Skeletal muscle tissue (tissue), 4 donors: ENCODE data around the gene KCNH3. TPM values are rescaled to one million over a fixed set of nuclear protein-coding genes. Genes with fewer than 3 reads are reported as not detected.

Source experiments
- H3K27ac ChIP-seq: one replicate; pipeline ENCODE4 v1.7.0; 2013; ENCODE audit warnings: mild to moderate bottlenecking, low read depth, low read length, inconsistent platforms
- H3K27me3 ChIP-seq, 3 donors: one replicate each; pipeline ENCODE4 v1.7.0; 2013; ENCODE audit warnings: low read length in 3 of 3; ENCODE audit not compliant: control insufficient read depth in 3 of 3, insufficient read depth in 3 of 3
- H3K36me3 ChIP-seq, 3 donors: one replicate each; pipeline ENCODE4 v1.7.0; 2013; ENCODE audit warnings: low read length in 3 of 3; ENCODE audit not compliant: control insufficient read depth in 3 of 3, insufficient read depth in 3 of 3
- H3K4me1 ChIP-seq, 3 donors: one replicate each; pipeline ENCODE4 v1.7.0; 2013; ENCODE audit warnings: low read length in 3 of 3, mild to moderate bottlenecking in 3 of 3; ENCODE audit not compliant: control insufficient read depth in 3 of 3, insufficient read depth in 3 of 3
- H3K4me3 ChIP-seq, 3 donors: one replicate each; pipeline ENCODE4 v1.7.0; 2013; ENCODE audit warnings: low read length in 3 of 3
- H3K9ac ChIP-seq, 3 donors: one replicate each; pipeline ENCODE4 v1.7.0; 2013; ENCODE audit warnings: low read length in 3 of 3, mild to moderate bottlenecking in 3 of 3, moderate library complexity in 2 of 3, low read depth in 1 of 3
- H3K9me3 ChIP-seq, 3 donors: one replicate each; pipeline ENCODE4 v1.7.0; 2013; ENCODE audit warnings: low read length in 3 of 3; ENCODE audit not compliant: control insufficient read depth in 3 of 3
- total RNA-seq: library from RNA; depleted of rRNA; stranded (reverse); fragments of >200 nt; gene quantifications from one replicate; pipeline ENCODE4 v1.2.3, GENCODE V29; 2014
- donor health status: Osteomylitis.

Gene KCNH3
- total RNA-seq = 0.52 TPM

GRCh38 chr12:49538510-49539403 lies at the start of gene KCNH3:
KCNH3 (plus strand) TSS chr12:49539030; CDS start chr12:49539417, 387 bp downstream.
- peak within 1 kb of the TSS; percentile 5 to 27 (median 25) for H3K9ac ChIP-seq
- peaks cover 42 to 53% (median 48%) of the 10 kb centered on the region in 3 donors for H3K27me3 ChIP-seq
- H3K27ac ChIP-seq = no peak within 1 kb of the TSS
- no peaks in the 10 kb centered on the region for H3K36me3 ChIP-seq
- no peaks in the 10 kb centered on the region for H3K9me3 ChIP-seq
- H3K4me1 ChIP-seq = peaks cover 12% of the 10 kb centered on the region in 3 donors
- H3K4me3 ChIP-seq = peak within 1 kb of the TSS; percentile 57 to 64 (median 62)

- no peak overlapping the region for H3K4me3 ChIP-seq
- no peak overlapping the region for H3K27ac ChIP-seq
- H3K36me3 ChIP-seq = peaks cover 4 to 5% (median 4%) of the 10 kb centered on the region in 3 donors
- no peak overlapping the region for H3K9ac ChIP-seq
- H3K9me3 ChIP-seq = no peaks in the 10 kb centered on the region
- H3K4me1 ChIP-seq = no peaks in the 10 kb centered on the region
- no peaks in the 10 kb centered on the region for H3K27me3 ChIP-seq
Measured at GRCh38 chr12:49489154-49489553, 49.7 kb upstream of the KCNH3 start.

- Histone ChIP-seq H3K27me3 (no peaks in the 10 kb centered on the region), H3K27ac (no peak overlapping the region), H3K4me3 (no peak overlapping the region), H3K9ac (no peak overlapping the region), H3K9me3 (no peaks in the 10 kb centered on the region), H3K36me3 (peaks cover 3 to 6% (median 4%) of the 10 kb centered on the region in 3 donors), H3K4me1 (no peaks in the 10 kb centered on the region)
Measured at GRCh38 chr12:49489720-49490119, 49.1 kb upstream of the KCNH3 start.

GRCh38 chr12:49491823-49492222 lies 47.0 kb upstream of the KCNH3 start:
- Histone ChIP-seq H3K27me3 (no peaks in the 10 kb centered on the region), H3K4me3 (no peak overlapping the region), H3K27ac (no peak overlapping the region), H3K9ac (no peak overlapping the region), H3K4me1 (no peaks in the 10 kb centered on the region), H3K36me3 (peaks cover 0 to 8% (median 3%) of the 10 kb centered on the region in 3 donors), H3K9me3 (no peaks in the 10 kb centered on the region)

GRCh38 chr12:49493900-49494299 lies 44.9 kb upstream of the KCNH3 start:
- H3K4me1 ChIP-seq = no peaks in the 10 kb centered on the region
- H3K36me3 ChIP-seq = peaks cover 0 to 6% (median 5%) of the 10 kb centered on the region in 3 donors
- no peaks in the 10 kb centered on the region for H3K27me3 ChIP-seq
- no peak overlapping the region for H3K27ac ChIP-seq
- H3K9me3 ChIP-seq = no peaks in the 10 kb centered on the region
- H3K9ac ChIP-seq = no peak overlapping the region
- H3K4me3 ChIP-seq = no peak overlapping the region

- H3K27ac ChIP-seq = no peak overlapping the region
- no peak overlapping the region for H3K4me3 ChIP-seq
- H3K9me3 ChIP-seq = no peaks in the 10 kb centered on the region
- no peaks in the 10 kb centered on the region for H3K4me1 ChIP-seq
- no peak overlapping the region for H3K9ac ChIP-seq
- peaks cover 2 to 15% (median 5%) of the 10 kb centered on the region in 3 donors for H3K36me3 ChIP-seq
- no peaks in the 10 kb centered on the region for H3K27me3 ChIP-seq
Measured at GRCh38 chr12:49496417-49497360, 42.1 kb upstream of the KCNH3 start.

GRCh38 chr12:49501895-49502294 lies 36.9 kb upstream of the KCNH3 start:
- H3K36me3 ChIP-seq = peaks cover 0 to 11% (median 4%) of the 10 kb centered on the region in 3 donors
- H3K9me3 ChIP-seq = no peaks in the 10 kb centered on the region

GRCh38 chr12:49502590-49502989 lies 36.2 kb upstream of the KCNH3 start:
- H3K9ac ChIP-seq = no peak overlapping the region
- no peak overlapping the region for H3K27ac ChIP-seq
- H3K4me1 ChIP-seq = no peaks in the 10 kb centered on the region
- H3K4me3 ChIP-seq = no peak overlapping the region
- no peaks in the 10 kb centered on the region for H3K27me3 ChIP-seq
- H3K36me3 ChIP-seq = peaks cover 0 to 9% (median 4%) of the 10 kb centered on the region in 3 donors
- H3K9me3 ChIP-seq = no peaks in the 10 kb centered on the region

More at GRCh38 chr12:49501895-49502294, 36.9 kb upstream of the KCNH3 start:
- no peak overlapping the region for H3K4me3 ChIP-seq
- H3K4me1 ChIP-seq = no peaks in the 10 kb centered on the region
- H3K27ac ChIP-seq = no peak overlapping the region
- no peak overlapping the region for H3K9ac ChIP-seq
- no peaks in the 10 kb centered on the region for H3K27me3 ChIP-seq

GRCh38 chr12:49503674-49504180 lies 35.1 kb upstream of the KCNH3 start:
- Histone ChIP-seq H3K36me3 (peaks cover 0 to 9% (median 4%) of the 10 kb centered on the region in 3 donors), H3K9ac (no peak overlapping the region), H3K27me3 (no peaks in the 10 kb centered on the region), H3K9me3 (no peaks in the 10 kb centered on the region), H3K4me1 (no peaks in the 10 kb centered on the region), H3K4me3 (no peak overlapping the region), H3K27ac (no peak overlapping the region)
